Measurements from ENCODE around the gene ADNP.
A peak's percentile ranks its signal among the peaks of the same experiment; 100 is the strongest.

ADNP gene

GRCh38 chr20:50916257-50916656 is 15.0 kb downstream of the ADNP start:
- H4K20me1 ChIP-seq, result peaks cover 100% of the 10 kb centered on the region in 11 experiments
- peaks cover 50 to 86% (median 72%) of the 10 kb centered on the region in 10 experiments for H3K4me1 ChIP-seq
- no peaks in the 10 kb centered on the region for H3K27me3 ChIP-seq
- peak overlapping the region in 3 of 11 experiments; percentile 3 to 47 (median 28); a peak in 1 of 22 replicates for H3K27ac ChIP-seq
- peak overlapping the region in 10 of 11 experiments; percentile 30 to 76 (median 52); a peak in 17 of 22 replicates for H3K4me2 ChIP-seq
- no peak for TF ChIP-seq Cebpa-rat (IDR thresholded peaks at IDR 0.05)
- peak overlapping the region in 1 of 11 experiments; percentile 39; a peak in 1 of 22 replicates for H3K9ac ChIP-seq
- no peaks in the 10 kb centered on the region for H3K9me3 ChIP-seq (replicated peaks in 1 of 11)
- peaks cover 16 to 91% (median 68%) of the 10 kb centered on the region in 11 experiments for H3K36me3 ChIP-seq
- no peak overlapping the region for H3K4me3 ChIP-seq

DNA sequence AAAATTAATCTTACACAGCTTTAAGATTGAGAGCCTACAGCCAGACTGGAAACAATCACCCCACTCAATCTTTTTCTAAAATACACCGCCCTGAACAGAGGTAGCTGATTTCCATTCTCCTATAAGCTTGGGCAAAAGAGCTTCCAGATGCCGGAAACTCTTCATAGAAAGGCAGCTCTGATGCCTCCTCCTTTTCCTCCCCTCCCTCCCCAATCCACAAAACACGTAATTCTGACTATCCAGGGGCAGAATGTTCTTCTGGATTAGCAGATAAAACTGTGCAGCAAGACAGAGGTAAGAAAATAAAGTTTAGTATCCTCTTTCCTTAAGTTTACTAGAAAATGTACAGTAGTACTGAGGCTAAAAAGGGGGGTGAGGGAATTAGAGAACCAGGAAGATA is 15.8 kb downstream of the ADNP start:
- no peak for TF ChIP-seq Cebpa-rat (IDR thresholded peaks at IDR 0.05)
- peaks cover 50 to 85% (median 68%) of the 10 kb centered on the region in 10 experiments for H3K4me1 ChIP-seq
- no peak overlapping the region for H3K27ac ChIP-seq
- no peak overlapping the region for H3K4me3 ChIP-seq
- H3K9me3 ChIP-seq (replicated peaks in 1 of 11), result no peaks in the 10 kb centered on the region
- H3K9ac ChIP-seq, result peak overlapping the region in 2 of 11 experiments; percentile 14 to 32; a peak in 1 of 22 replicates
- no peaks in the 10 kb centered on the region for H3K27me3 ChIP-seq
- H3K4me2 ChIP-seq, result peak overlapping the region in 4 of 11 experiments; percentile 3 to 34 (median 14); a peak in 4 of 22 replicates
- H3K36me3 ChIP-seq, result peaks cover 17 to 91% (median 70%) of the 10 kb centered on the region in 11 experiments
- H4K20me1 ChIP-seq, result peaks cover 100% of the 10 kb centered on the region in 11 experiments

GRCh38 chr20:50913690-50914375 is 17.4 kb downstream of the ADNP start:
- peaks cover 37 to 86% (median 56%) of the 10 kb centered on the region in 10 experiments for H3K4me1 ChIP-seq
- peaks cover 100% of the 10 kb centered on the region in 11 experiments for H4K20me1 ChIP-seq
- H3K9ac ChIP-seq, result 0 out of 22 replicates have a peak overlapping the region, but pooled peaks of 1 of the 11 experiments have one; percentile 5
- H3K4me2 ChIP-seq, result peak overlapping the region in 7 of 11 experiments; percentile 1 to 36 (median 13); a peak in 5 of 22 replicates
- H3K9me3 ChIP-seq (replicated peaks in 1 of 11), result no peaks in the 10 kb centered on the region
- peaks cover 14 to 92% (median 70%) of the 10 kb centered on the region in 11 experiments; a peak in 21 of 22 replicates for H3K36me3 ChIP-seq
- no peak for TF ChIP-seq Cebpa-rat (IDR thresholded peaks at IDR 0.05)
- H3K27ac ChIP-seq, result 0 out of 22 replicates have a peak overlapping the region, but pooled peaks of 1 of the 11 experiments have one; percentile 12
- no peak overlapping the region for H3K4me3 ChIP-seq
- H3K27me3 ChIP-seq, result no peaks in the 10 kb centered on the region

DNA sequence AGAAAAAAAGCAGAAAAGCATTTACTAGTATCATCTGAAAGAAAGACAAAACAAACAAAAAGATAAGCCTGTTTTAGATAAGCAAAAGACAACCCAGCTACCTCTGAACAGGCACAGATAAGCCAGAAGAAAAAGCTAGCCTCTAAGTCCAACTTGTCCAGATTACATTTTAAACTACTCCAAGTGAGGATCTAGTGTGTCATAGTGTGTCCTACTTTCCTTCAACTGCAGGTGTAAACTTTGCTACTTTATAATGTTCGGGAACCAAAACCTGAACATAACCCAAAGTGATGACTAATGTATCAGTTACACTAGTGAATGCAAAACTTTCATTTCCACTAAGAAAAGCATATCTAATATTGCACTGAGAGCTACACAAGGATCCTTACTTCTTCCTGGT is 19.5 kb downstream of the ADNP start:
- no peak for TF ChIP-seq Cebpa-rat (IDR thresholded peaks at IDR 0.05)
- Histone ChIP-seq H3K4me2 (no peak overlapping the region), H3K36me3 (peaks cover 8 to 98% (median 75%) of the 10 kb centered on the region in 11 experiments; a peak in 21 of 22 replicates), H3K27me3 (no peaks in the 10 kb centered on the region), H3K4me1 (peaks cover 18 to 65% (median 36%) of the 10 kb centered on the region in 10 experiments), H3K4me3 (no peak overlapping the region), H3K9me3 (replicated peaks in 1 of 11) (no peaks in the 10 kb centered on the region), H3K9ac (no peak overlapping the region), H3K27ac (no peak overlapping the region), H4K20me1 (peaks cover 100% of the 10 kb centered on the region in 11 experiments)

GRCh38 chr20:50911030-50911429 is 20.2 kb downstream of the ADNP start:
- Histone ChIP-seq H3K27ac (no peak overlapping the region), H3K36me3 (peaks cover 11 to 98% (median 76%) of the 10 kb centered on the region in 11 experiments; a peak in 21 of 22 replicates), H3K4me3 (no peak overlapping the region), H3K4me1 (peaks cover 11 to 59% (median 29%) of the 10 kb centered on the region in 10 experiments; a peak in 18 of 20 replicates), H4K20me1 (peaks cover 100% of the 10 kb centered on the region in 11 experiments), H3K9ac (no peak overlapping the region), H3K27me3 (no peaks in the 10 kb centered on the region), H3K4me2 (0 out of 22 replicates have a peak overlapping the region, but pooled peaks of 1 of the 11 experiments have one; percentile 3), H3K9me3 (replicated peaks in 1 of 11) (no peaks in the 10 kb centered on the region)
- TF ChIP-seq Cebpa-rat (IDR thresholded peaks at IDR 0.05), result no peak

DNA sequence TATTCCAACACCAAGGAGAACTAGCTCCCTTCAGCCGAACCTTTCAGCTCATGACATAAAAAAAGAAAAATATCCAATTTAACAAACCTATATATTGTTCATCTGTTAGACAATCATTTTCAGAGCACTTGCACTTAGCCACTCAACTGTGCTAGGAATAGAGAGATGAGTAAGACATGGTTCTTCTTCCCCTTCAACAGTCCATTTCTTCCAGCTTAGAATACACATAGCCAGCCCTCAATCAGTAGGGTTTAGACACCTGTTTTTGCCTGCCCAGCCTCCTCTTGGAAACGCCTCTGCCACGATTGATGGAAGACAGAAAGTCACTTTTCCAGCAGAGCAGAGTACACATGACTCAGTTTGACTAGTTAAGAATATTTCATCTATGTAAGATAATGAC is 21.8 kb downstream of the ADNP start:
- Histone ChIP-seq H3K27me3 (no peaks in the 10 kb centered on the region), H3K36me3 (peaks cover 14 to 99% (median 81%) of the 10 kb centered on the region in 11 experiments; a peak in 21 of 22 replicates), H3K4me1 (peaks cover 4 to 42% (median 20%) of the 10 kb centered on the region in 10 experiments; a peak in 17 of 20 replicates), H3K4me3 (no peak overlapping the region), H3K9ac (no peak overlapping the region), H3K27ac (no peak overlapping the region), H4K20me1 (peaks cover 100% of the 10 kb centered on the region in 11 experiments), H3K4me2 (no peak overlapping the region), H3K9me3 (replicated peaks in 1 of 11) (no peaks in the 10 kb centered on the region)
- no peak for TF ChIP-seq Cebpa-rat (IDR thresholded peaks at IDR 0.05)

DNA sequence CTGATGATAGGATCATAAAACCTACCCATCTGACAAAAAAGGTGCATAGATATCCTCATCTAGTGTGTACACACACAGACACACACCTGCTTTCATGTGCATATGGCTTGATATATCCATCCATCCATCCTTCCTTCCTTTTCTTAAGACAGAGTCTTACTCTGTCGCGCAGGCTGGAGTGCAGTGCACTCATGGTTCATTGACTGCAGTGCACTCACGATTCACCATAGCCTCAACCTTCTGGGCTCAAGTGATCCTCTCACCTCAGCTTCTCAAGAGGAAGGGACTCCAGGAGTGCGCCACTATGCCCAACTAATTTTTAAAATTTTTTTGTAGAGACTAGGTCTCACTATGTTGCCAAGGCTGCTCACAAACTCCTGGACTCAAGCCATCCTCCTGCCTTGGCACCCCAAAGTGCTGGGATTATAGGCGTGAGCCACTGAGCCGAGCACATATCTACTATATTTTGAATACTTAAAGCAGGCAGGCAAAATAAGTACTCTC is 27.1 kb downstream of the ADNP start:
- Histone ChIP-seq H3K27ac (no peak overlapping the region), H4K20me1 (peaks cover 90 to 100% (median 100%) of the 10 kb centered on the region in 11 experiments), H3K27me3 (no peaks in the 10 kb centered on the region), H3K36me3 (peaks cover 57 to 99% (median 85%) of the 10 kb centered on the region in 11 experiments), H3K9ac (no peak overlapping the region), H3K4me1 (peaks cover 0 to 24% (median 3%) of the 10 kb centered on the region in 10 experiments; a peak in 5 of 20 replicates), H3K9me3 (replicated peaks in 1 of 11) (no peaks in the 10 kb centered on the region), H3K4me3 (no peak overlapping the region), H3K4me2 (no peak overlapping the region)
- no peak for TF ChIP-seq Cebpa-rat (IDR thresholded peaks at IDR 0.05)

DNA sequence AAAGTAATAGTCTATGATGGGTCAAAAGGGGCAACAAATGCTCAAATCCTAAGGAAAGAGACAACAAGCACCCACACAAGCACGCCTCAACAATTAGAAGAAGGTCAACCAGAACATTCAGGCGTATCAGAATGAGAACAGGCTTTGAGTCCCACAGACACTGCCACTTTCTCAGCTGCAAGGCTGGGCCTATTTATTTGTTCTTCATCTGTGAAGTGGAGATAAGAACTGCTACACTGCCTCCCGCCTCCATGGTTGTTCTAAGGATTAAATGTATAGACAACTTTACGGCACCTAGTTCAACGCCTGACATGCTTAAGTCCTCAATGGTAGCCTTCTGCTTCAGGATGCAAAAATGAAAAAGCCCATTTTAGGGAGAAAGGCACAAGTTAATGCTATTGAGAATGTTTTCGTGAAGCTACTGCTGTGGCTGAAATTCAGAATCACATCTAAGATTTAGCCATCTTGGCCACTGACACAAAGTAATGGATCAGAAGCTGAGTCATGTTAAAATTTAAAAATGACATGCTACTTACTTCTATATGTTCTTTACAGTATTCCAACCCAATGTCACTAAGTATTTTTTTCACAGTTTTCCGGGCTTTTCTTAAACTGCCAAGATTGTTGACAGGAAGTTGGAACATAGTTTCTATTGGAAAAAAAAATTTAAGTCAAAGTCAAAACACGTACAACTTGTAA is 27.7 kb downstream of the ADNP start:
- Histone ChIP-seq H3K36me3 (peaks cover 63 to 99% (median 85%) of the 10 kb centered on the region in 11 experiments), H3K9me3 (replicated peaks in 1 of 11) (no peaks in the 10 kb centered on the region), H3K4me3 (no peak overlapping the region), H3K27ac (peak overlapping the region in 1 of 11 experiments; percentile 14; a peak in 1 of 22 replicates), H3K4me1 (peaks cover 0 to 24% (median 0%) of the 10 kb centered on the region in 10 experiments; a peak in 4 of 20 replicates), H3K4me2 (no peak overlapping the region), H3K9ac (no peak overlapping the region), H3K27me3 (no peaks in the 10 kb centered on the region), H4K20me1 (peaks cover 90 to 100% (median 100%) of the 10 kb centered on the region in 11 experiments)
- no peak for TF ChIP-seq Cebpa-rat (IDR thresholded peaks at IDR 0.05)

Measured in BLaER1 treated with 17β-estradiol and CSF1 and Interleukin-3, amounts not matched to agents 10 nM and 100 nM (cell line).